WI38 (cell line): ENCODE measurements around the gene PAPPA.

ENCODE experiments used
- H3K4me3 ChIP-seq: 2 replicates; pipeline ENCODE4 v1.5.1; 2011; ENCODE audit warnings: low read depth, mild to moderate bottlenecking, control low read depth, low read length
- TF ChIP-seq, protein P1 (sequence below): IDR thresholded peaks from 2 replicates; pipeline ENCODE4 v1.5.1; 2012; ENCODE audit warnings: low read depth, mild to moderate bottlenecking, control low read depth, low read length

PAPPA gene

DNA sequence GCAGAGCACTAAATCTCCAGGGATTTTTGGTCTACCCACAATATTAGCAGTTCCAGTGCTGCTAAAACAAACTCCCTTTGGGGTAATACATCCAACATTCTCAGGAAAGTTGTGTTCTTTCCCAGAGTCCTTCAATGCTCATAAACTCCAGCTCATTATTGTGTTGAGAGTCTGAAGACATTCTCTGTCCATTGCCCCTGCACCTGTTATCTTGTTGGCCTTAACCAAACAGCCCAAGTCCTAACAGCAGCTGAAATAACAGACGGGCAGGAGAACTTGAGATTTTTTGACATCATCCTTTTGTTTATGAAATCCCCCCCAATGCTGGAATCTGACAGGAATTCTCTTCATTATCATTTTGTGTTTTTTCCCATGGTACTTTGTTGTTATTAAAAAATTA is 110.8 kb downstream of the PAPPA start:
- TF ChIP-seq, protein P1, sequence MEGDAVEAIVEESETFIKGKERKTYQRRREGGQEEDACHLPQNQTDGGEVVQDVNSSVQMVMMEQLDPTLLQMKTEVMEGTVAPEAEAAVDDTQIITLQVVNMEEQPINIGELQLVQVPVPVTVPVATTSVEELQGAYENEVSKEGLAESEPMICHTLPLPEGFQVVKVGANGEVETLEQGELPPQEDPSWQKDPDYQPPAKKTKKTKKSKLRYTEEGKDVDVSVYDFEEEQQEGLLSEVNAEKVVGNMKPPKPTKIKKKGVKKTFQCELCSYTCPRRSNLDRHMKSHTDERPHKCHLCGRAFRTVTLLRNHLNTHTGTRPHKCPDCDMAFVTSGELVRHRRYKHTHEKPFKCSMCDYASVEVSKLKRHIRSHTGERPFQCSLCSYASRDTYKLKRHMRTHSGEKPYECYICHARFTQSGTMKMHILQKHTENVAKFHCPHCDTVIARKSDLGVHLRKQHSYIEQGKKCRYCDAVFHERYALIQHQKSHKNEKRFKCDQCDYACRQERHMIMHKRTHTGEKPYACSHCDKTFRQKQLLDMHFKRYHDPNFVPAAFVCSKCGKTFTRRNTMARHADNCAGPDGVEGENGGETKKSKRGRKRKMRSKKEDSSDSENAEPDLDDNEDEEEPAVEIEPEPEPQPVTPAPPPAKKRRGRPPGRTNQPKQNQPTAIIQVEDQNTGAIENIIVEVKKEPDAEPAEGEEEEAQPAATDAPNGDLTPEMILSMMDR = no peak
- H3K4me3 ChIP-seq = no peak overlapping the region

DNA sequence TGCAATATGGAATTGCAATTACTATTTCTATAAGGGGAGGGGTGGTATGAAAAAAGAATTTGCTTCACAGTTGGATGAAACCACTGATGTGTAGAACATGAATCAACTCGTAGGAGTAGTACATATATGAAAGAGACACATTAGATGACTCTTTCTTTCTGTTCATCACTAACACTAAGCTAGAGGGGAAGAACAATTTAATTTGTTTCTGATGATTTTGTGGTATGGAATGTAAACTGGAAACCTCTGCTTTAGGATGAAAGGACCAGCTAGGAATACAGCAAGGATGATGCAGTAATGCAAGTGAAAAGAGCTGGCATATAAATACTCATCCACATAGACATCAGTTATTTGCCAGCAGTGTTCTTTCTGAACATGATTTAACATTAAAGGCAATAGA is 113.4 kb downstream of the PAPPA start:
- H3K4me3 ChIP-seq = no peak overlapping the region
- TF ChIP-seq, protein P1 = no peak

DNA sequence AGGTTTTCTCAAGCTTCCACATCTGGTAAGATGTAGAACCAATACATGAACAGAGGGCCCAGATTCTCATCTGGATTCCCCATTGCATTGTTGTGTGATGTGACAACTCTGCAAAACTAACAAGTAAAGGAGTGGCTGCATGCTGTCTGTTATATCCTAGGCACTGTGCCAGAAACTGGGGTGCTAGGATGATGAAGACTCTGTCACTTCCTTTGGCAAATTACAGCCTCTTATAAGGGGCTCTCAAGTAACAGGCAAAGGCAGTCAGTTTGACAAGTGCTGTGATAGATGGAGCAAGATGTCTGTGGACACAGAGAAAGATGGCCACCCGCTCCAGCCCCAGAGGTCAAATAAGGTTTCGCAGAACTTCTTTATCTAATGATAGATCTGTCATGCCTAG is 115.7 kb downstream of the PAPPA start:
- H3K4me3 ChIP-seq = no peak overlapping the region
- TF ChIP-seq, protein P1 = no peak

DNA sequence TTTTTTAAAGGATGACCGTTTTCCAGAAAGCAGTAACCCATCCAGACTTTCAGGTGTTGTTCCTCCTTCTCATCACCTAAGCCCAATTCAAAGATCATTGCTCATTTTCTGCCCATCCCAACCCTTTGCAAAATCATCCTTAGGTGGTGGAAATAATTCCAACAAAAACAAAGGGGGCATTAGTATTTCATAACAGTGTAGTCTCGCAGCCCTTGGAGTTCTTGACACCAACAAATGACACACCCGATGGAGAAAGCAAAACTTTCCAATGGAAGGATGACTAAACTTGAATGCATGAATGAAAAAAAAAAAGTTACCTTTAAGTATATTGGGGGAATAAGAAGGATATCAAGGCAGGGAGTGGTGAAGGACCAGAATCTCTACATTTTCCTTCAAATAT is 117.0 kb downstream of the PAPPA start:
- no peak overlapping the region for H3K4me3 ChIP-seq
- TF ChIP-seq, protein P1 = no peak

DNA sequence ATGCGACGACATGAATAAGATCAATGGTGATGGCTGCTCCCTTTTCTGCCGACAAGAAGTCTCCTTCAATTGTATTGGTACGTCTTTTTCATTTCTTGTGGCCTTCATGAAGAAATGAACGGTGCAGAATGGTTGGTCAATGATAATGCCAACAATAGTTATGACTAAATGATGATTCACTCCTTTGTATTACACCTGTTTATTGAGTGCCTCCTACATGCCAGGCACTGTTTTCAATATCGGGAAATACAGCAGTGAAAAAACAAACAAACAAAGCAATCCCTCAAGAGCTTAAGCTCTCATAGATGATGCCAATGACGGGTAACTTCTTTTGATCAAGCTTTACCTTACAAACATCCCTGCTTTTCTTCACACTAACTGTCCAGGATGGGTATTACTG is 117.7 kb downstream of the PAPPA start:
- H3K4me3 ChIP-seq = no peak overlapping the region
- TF ChIP-seq, protein P1 = no peak

DNA sequence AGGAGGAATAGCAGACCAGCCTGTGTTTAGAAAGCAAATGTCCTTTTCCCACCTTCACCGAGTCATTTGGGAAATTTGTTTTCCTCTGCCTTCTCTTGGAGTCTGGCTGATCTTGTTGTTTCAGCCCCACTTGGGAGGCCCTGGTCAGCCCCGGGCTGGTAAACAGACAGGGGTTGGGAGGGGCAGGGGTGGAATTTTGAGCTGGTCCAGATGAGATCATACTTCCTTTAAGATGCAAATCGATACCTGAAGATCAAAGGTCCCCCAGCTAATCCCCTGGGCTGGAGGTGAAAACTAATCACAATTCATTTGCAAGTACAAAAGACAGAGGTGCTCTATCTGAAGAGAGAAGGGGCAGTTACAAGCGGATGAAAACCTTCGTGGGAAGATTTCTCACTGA is 118.4 kb downstream of the PAPPA start:
- TF ChIP-seq, protein P1 = no peak
- H3K4me3 ChIP-seq = no peak overlapping the region

DNA sequence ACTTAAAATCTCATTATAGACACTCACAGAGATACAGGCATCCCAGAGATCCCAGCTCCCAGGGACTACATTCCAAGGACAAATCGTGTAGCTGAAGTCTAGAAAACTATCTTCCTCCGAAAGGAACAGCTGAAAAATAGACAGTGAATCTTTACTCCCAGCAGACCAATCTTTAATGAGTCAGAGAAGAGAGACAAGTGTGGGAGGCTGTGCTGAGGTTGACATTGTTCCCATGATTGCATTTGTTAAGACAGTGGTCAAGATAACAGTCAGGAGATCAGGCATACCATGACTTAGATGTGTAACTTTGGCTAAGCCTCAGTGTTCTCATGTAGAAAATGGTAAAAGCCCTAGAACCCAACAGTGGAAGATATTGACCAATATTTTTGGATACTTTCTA is 120.7 kb downstream of the PAPPA start:
- no peak overlapping the region for H3K4me3 ChIP-seq
- TF ChIP-seq, protein P1 = no peak
